ENCODE data around the gene MTARC1. TPM values are rescaled to one million over a fixed set of nuclear protein-coding genes. Genes with fewer than 3 reads are reported as not detected.

MTARC1 gene
- total RNA-seq, 1 experiment from 2014 or later, result 0.74 TPM

DNA sequence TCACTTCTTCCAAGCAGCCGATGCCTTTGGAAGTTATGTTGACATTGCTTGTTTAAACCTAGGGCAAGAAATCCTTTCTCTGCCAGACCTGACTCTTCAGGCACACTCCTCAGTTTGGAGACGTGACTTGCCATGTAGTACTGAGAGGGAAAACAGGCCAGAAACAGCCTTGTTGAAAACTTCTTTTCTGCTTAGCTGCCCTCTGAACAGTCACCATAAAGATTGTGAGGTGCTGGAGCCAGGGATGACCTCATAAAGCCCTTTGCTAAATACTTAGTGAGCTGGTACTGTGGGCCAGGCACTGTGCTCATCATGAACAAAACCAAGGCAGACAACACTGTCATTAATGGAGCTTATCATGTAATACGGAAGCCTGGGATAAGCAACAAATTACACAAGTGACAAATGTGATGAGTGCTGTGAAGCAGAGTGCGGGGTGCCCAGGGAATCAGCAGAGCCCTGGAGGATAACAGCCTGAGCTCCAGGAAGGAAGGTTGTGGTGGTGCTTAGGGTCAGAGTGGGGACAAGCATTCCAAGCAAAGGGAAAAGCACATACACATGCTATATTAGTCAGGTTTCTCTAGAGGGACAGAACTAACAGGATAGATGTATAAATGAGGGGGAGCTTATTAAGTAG, 42.4 kb downstream of the MTARC1 start:
- ATAC-seq (no peak), DNase-seq (ENCODE audit: low read depth, low spot score) (no peak)
- Histone ChIP-seq H3K27me3 (ENCODE audit: control insufficient read depth, insufficient read depth, low read length) (peaks cover 4% of the 10 kb centered on the region; the same call in 1 of the 2 replicates), H3K9me3 (ENCODE audit: control insufficient read depth, insufficient read depth, low read depth, low read length) (no peaks in the 10 kb centered on the region), H3K4me3 (ENCODE audit: low read depth in 2 of 2, low read length in 2 of 2) (no peak overlapping the region), H3K4me1 (ENCODE audit: control insufficient read depth, insufficient read depth, low read length) (no peaks in the 10 kb centered on the region), H3K36me3 (ENCODE audit: control insufficient read depth, insufficient read depth, low read length) (no peaks in the 10 kb centered on the region), H3K27ac (ENCODE audit: low read length) (no peak overlapping the region)
- ChIA-PET CTCF (no interaction called here), POLR2A (no interaction called here)
- BruUV-seq (replicated peaks), result no TSS peak
- TF ChIP-seq, protein P1, sequence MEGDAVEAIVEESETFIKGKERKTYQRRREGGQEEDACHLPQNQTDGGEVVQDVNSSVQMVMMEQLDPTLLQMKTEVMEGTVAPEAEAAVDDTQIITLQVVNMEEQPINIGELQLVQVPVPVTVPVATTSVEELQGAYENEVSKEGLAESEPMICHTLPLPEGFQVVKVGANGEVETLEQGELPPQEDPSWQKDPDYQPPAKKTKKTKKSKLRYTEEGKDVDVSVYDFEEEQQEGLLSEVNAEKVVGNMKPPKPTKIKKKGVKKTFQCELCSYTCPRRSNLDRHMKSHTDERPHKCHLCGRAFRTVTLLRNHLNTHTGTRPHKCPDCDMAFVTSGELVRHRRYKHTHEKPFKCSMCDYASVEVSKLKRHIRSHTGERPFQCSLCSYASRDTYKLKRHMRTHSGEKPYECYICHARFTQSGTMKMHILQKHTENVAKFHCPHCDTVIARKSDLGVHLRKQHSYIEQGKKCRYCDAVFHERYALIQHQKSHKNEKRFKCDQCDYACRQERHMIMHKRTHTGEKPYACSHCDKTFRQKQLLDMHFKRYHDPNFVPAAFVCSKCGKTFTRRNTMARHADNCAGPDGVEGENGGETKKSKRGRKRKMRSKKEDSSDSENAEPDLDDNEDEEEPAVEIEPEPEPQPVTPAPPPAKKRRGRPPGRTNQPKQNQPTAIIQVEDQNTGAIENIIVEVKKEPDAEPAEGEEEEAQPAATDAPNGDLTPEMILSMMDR (IDR thresholded peaks at IDR 0.05), result no peak
- in situ Hi-C loops (cut with HindIII; ENCODE audit: low pct_unique_long_range_greater_than_20kb, low sequenced_read_pairs) (no loop called here), intact Hi-C loops (cut with micrococcal nuclease; ENCODE audit: unreplicated experiment) (no loop called here)

DNA sequence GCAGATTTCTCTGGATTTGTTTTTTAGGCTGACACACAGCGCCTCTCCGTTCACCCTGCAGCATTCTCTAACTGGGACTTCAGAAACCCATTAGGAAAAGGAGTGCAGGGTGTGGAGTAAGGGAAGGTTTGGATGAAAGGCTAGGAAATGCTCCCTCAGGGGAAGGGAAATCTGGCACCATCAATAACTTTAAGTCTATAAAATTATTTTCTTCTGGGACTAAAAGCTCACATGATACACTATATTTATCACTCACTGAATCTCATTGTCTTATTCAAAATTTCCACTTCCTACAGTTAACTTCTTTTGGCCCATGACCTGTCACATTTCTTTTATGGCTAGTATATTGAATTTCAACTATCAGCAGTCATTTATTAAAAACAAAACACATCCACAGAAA, 46.7 kb downstream of the MTARC1 start:
- ChIA-PET POLR2A (no interaction called here), CTCF (no interaction called here)
- intact Hi-C loops (cut with micrococcal nuclease; ENCODE audit: unreplicated experiment), result no loop called here
- H3K27ac ChIP-seq (ENCODE audit: low read length), result no peak overlapping the region
- in situ Hi-C loops (cut with HindIII; ENCODE audit: low pct_unique_long_range_greater_than_20kb, low sequenced_read_pairs), result no loop called here
- H3K4me3 ChIP-seq (ENCODE audit: low read depth in 2 of 2, low read length in 2 of 2), result no peak overlapping the region
- no peaks in the 10 kb centered on the region for H3K4me1 ChIP-seq (ENCODE audit: control insufficient read depth, insufficient read depth, low read length)
- TF ChIP-seq, protein P1 (IDR thresholded peaks at IDR 0.05), result no peak
- TF ChIP-seq POLR2AphosphoS5 (IDR thresholded peaks at IDR 0.05; ENCODE audit: low read depth, low read length) (no peak), TCF7L2 (IDR thresholded peaks at IDR 0.05; ENCODE audit: low read depth, low read length) (no peak), SIN3A (IDR thresholded peaks at IDR 0.05; ENCODE audit: borderline replicate concordance, insufficient read depth, low read depth, low read length) (no peak)
- TF ChIP-seq, protein P2, sequence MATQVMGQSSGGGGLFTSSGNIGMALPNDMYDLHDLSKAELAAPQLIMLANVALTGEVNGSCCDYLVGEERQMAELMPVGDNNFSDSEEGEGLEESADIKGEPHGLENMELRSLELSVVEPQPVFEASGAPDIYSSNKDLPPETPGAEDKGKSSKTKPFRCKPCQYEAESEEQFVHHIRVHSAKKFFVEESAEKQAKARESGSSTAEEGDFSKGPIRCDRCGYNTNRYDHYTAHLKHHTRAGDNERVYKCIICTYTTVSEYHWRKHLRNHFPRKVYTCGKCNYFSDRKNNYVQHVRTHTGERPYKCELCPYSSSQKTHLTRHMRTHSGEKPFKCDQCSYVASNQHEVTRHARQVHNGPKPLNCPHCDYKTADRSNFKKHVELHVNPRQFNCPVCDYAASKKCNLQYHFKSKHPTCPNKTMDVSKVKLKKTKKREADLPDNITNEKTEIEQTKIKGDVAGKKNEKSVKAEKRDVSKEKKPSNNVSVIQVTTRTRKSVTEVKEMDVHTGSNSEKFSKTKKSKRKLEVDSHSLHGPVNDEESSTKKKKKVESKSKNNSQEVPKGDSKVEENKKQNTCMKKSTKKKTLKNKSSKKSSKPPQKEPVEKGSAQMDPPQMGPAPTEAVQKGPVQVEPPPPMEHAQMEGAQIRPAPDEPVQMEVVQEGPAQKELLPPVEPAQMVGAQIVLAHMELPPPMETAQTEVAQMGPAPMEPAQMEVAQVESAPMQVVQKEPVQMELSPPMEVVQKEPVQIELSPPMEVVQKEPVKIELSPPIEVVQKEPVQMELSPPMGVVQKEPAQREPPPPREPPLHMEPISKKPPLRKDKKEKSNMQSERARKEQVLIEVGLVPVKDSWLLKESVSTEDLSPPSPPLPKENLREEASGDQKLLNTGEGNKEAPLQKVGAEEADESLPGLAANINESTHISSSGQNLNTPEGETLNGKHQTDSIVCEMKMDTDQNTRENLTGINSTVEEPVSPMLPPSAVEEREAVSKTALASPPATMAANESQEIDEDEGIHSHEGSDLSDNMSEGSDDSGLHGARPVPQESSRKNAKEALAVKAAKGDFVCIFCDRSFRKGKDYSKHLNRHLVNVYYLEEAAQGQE (IDR thresholded peaks at IDR 0.05; ENCODE audit: insufficient read depth in 1 of 2, low read depth in 2 of 2, low read length in 1 of 2), result no peak
- no peaks in the 10 kb centered on the region for H3K36me3 ChIP-seq (ENCODE audit: control insufficient read depth, insufficient read depth, low read length)
- BruUV-seq (replicated peaks), result no TSS peak
- H3K27me3 ChIP-seq (ENCODE audit: control insufficient read depth, insufficient read depth, low read length), result no peaks in the 10 kb centered on the region; the same call in 1 of the 2 replicates
- H3K9me3 ChIP-seq (ENCODE audit: control insufficient read depth, insufficient read depth, low read depth, low read length), result no peaks in the 10 kb centered on the region
- ATAC-seq (no peak), DNase-seq (ENCODE audit: low read depth, low spot score) (no peak)

Measured in Panc1 (cell line).